ENCODE measurements around the gene STRA8.
A peak's percentile ranks its signal among the peaks of the same experiment; 100 is the strongest.

Gene STRA8

DNA sequence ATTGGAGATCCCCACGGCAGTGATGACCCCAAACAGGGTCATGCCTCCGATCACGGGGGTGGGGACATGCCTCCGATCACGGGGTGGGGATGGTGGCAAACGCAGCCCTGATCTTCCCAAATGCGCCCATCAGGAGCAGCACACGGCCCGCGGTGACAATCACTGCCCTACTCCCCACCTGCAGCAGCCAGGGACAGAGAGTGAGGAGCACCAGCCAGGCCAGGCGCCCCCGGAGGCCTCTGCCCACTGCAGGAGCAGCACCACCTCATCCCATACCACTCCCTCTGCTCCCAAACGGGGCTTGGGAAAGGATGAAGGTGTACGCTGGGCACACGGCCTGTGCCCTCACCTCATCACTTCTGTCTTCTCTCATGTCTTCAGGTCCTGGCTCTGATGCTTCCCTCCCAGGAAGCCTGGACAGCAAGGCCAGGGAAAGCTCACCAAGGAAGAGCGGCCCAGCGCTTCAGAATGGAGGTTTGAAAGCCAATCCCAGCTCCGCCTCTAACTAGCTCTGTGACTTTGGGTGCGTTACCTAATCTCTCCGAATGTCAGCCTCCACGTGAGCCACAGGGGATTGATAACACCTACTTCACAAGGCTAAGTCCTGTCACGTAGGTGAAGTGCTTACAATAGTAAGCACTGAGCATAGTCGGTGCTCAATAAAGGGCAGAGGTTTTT, 37.1 kb downstream of the STRA8 start:
- DNase-seq, result no peak

DNA sequence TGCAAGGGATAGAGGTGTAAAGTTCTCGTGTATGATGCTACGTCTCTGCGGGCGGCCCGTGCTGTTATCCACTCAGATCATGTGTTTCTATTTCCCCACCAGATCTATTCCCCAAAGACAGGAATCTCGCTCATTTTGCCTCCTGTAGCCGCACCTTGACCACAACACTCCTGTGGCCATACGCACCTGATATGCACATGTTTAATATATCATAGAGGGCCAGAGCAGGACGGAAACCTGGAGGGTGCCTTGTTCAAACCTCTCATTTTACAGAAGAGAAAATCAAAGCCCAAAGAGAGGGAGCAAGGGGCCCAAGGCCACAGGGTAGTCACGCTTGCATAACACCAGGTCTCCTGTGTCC, 37.6 kb downstream of the STRA8 start:
- DNase-seq, result no peak

DNA sequence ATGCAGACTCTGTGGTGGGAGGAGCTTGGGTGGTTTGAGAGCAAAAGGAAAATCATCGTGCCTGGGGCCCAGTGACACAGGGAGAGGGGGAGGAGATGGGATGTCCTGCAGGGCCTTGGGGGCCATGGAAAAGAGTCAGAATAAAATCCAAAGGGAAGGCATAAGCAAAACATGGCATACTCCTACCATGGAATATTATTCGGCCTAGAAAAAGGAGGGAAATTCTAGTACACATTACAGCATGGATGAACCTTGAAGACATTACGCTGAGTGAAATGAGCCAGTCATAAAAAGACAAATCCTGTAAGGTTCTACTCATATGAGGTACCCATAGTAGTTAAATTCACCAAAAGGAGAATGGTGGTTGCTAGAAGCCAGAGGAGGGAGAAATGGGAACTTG, 38.7 kb downstream of the STRA8 start:
- DNase-seq, result no peak

DNA sequence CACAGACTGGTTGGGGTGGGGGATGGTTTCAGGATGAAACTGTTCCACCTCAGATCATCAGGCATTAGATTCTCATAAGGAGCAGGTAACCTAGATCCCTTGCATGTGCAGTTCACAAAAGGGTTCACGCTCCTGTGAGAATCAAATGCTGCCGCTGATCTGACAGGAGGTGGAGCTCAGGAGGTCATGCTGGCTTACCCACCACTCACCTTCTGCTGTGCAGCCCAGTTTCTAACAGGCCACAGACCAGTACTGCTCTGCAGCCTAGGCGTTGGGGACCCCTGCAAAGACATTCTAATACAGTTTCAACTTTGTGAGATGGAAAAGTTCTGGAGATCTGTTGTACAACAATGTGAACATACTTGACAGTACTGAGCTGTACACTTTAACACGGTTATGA, 39.9 kb downstream of the STRA8 start:
- DNase-seq, result no peak

DNA sequence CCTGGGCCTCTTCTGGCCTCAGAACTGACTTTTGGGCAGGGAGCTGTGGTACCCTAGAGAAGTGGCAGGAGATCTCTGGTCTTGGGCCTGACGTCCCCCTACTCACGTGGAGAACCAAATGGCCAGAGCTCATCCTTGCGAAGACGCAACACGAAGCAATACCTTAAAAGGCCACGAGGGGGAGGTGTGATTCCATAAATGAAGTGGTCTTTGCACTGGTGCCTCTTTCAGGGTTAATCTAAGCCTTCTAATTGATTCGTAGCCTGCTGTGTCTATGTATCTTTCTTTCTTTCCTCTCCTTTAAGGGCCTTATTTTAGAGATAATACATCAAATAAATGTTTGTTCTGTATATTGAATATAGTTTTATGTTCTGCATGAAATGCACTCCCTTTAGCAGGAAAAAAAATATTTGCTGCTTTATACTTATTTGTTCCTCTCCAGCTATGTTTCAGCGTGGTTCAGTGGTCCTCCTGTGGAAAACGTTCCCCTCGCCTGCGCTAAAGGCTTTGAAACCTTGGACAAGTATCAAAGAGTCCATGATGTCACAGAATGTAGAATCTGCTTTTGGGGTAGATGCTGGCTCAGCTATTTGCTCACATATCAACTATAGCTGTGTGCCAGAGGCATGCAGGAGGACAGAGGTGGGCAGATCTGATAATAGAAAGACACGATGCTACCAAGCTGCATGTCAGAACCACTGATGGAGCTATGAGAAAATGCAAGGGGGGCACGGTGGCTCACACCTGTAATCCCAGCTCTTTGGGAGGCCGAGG, 41.0 kb downstream of the STRA8 start:
- DNase-seq, result peak; percentile 79 to 82

DNA sequence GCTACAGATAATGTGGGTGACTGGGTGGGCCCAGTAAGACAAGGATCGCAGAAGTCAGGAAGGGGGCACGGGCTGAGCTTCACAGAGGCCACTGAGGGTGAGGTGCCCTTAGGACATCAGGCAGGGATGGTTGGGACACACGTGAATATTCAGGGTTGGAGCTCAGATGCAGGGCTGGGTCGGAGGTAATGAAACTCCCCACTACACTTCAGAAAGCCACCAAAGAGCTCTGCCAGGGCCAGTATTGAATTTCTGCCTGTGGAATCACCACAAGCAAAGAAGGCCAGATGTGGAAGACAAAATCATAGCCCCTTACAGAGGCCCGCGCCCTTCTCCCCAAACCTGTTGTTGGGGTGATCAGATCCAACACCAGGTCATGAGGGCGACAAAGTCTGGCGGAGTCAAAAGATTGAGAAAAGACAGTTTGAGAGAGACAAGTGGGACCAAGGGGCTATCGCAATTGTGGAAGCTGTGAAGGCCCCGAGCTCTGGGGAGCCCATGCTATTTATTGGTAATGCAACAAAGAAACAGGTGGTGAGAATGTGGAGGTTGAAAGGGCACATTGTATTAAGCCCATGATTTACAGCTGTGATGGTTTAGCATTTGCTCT, 42.4 kb downstream of the STRA8 start:
- DNase-seq, result no peak

DNA sequence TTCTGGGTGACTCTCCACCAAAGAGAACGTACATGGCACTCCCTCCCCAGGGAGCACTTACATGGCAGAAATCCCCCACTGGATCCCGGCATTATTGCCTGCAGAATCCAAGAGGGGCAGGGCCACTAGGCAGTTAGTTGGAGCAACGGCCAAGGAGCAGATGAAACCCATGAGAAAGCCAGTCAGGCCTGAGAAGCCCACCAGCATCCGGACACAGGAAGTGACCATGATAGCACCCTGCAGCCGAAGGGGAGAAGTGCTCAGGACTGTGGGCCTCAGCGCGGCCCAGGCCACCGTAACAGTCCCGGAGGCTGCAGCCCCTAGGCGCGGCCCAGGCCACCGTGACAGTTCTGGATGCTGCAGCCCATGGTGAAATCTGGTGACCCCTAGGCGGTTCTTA, 43.5 kb downstream of the STRA8 start:
- DNase-seq, result no peak

DNA sequence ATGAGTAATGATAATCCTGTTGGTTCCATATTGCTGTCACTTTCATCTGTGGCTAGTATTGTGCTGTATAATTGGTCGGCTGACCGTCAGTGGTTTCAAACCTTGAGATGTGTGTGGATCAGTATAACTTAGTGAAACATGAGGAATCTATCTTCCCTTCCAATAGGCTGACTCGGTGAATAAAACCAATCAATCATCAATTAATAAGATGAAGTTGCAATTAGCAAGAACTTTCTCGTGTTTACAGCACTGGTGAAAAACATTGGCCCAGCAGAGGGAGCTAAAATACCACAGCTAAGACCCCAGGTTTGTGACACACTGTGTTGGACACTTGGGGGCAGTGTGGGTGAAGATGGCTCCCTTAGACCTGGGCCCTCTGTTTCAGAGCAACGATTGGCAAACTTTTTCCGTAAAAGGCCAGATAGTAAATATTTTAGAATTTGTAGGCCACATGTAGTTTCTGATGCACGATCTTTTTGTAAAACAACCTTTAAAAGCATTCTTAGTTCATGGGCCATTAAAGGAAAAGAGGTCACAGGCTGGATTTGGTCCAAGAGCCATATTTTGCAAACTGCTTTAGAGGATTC, 47.8 kb downstream of the STRA8 start:
- DNase-seq, result peak; percentile 79 to 86

DNA sequence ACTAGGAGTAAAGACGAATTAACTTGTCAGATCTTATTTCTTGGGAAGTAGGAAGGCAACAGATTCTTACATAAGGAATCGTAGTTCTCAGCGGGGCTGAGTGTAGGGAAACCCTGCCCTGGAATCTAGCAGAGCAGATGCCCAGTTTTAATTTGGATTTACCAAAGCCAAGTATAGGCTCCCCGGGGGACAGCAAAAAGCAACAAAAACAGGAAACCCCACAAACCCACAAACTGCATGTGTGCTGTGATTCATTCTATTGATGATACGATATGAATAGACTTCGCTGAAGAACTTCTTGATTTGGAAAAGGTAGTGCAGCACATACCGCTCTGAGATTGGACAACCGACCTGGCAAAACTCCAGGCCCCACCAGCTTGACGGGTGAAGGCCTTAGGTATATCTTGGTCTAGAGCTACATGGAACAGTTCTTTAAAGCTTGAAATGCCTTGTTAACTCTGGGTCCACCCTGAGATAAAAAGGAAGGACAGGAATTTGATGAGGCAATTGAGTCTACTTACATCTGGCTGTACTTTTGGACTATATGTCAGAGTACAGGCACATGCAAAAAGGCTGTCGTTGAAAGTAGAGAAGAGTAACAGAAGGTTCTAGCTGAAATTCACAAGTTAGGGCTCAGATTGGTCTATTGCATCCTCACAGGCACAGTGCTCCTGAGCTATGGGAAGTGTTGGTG, 49.1 kb downstream of the STRA8 start:
- no peak for DNase-seq

DNA sequence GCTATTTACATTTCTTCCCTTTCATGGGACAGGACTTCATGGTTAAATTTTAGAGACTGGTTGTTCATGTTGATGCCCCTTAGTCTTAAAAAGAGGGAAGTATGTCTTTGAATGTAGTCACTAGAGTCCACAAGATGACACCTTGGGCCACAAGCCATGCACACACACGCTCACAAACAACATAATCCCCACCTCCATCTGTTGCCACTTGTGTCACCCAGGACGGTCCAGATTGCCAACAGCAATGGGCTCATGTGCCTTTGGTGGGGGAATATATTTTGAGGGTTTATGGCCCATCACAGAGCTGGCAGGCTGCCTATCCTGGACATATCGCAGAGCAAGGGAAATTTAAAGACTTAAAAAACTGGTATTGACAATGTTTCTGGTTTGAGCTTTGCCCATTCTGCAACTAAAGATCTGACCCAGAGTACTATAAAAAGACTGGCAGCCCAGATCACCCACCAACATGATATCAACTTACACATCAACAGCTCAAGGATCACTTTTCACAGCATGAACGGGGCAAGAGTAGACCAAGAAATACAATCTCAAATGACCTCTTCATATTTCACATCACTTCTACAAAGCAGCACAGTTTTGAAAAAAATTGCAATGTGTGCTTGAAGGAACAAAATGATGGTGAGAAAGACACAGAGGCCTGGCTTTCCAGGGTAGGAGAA, 50.5 kb downstream of the STRA8 start:
- DNase-seq, result no peak

DNA sequence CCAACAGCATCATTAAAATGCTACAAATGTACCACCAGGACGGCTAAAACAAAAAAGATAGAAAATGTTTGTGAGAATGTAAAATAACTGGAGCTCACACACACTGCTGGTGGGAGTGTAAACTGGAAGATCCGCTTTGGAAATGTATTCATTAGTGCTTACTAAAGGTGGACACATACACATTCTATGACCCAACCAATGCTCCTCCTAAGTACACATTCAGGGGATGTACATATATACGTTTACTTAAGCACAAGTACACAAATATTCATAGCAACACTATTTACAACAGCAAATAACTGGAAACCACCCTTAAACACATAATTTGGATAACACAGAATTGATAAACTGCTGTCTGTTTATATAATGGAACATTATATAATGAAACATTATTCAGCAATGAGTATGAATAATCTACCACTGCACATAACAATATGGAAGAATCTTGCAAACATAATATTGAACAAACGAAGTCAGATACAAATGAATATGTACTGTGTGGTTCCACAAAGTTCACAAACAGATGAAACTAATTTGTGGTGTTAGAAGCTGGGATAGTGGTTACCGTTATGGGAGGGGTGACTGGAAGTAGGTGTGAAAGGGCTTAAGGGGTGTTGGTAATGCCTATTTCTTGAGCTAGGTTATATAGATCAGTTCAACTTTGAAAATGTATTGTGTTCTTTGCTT, 52.1 kb downstream of the STRA8 start:
- DNase-seq, result no peak

DNA sequence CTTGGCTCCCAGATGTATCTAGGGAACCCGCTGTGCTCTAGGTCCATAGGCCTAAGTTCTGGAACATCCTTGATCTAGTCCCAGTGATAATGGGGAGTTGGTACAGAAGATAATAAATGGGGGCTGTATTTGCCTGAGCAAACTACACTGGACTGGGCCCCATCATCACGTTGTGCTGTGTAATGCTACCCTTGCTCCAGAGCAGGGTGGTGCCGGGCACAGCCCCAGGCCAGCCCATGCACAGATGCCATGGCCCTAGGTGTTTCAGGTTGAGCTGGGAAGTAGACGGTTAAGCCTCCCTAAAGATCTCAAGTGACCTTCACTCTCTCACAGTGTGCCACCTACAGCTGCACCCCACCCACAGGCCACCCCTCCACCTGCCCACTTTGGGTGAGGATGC, 53.2 kb downstream of the STRA8 start:
- no peak for DNase-seq

DNA sequence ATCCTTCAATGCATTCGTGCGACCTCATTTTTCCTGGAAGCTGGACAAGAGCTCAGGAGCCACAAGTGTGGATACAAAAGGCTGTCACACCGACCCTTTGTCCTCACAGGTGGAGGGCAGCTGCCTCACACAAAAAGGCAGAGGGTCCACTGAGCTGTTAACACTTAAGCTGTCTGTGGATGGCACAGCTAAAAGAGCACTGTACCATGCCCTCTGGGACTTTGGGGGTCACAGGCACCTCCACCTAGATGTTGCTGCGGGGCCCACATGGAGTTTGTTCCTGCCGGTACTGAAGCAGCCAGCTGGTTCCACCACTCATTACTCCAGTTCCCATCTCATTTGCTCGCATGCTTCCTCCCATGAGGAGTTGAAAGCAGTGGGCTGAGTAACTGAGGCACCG, 57.0 kb downstream of the STRA8 start:
- DNase-seq, result no peak

DNA sequence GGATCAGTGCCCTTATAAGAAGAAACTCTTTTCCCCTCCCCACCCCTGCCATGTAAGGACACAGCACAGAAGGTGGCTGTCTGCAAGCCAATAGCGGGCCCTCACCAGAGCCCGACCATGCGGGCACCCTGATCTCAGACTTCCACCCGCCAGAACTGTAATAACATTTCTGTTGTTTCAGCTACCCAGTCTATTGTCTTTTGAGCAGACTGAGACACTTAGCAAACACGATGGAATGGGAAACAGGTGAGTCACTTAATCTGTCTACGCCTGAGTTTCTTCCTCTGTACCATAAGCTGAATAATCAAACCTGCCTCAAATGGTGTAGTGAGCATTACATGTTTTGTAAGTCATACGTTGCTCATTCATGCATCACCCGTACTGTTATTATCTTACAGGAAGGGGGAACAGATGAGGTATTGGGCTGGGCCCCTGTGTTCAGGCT, 58.2 kb downstream of the STRA8 start:
- no peak for DNase-seq

DNA sequence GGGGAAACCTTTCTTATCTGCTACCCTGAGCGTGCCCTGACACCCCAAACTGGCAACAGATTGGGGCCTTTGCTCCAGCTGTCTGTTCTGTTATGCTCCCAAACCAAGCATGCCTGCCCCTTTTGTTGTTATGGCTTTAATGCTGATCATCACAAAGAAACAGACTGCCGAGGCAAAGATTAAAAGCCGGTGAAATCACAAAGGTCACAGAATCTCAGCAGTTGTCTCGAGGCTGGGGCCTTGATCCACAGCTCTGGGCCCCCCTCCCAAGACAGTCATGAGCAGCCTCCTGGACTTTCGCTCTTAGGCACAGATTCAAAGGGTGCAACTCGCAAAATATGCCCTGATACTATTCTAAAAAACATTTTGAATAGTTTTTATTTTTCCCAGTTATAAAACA, 65.6 kb downstream of the STRA8 start:
- DNase-seq, result no peak

DNA sequence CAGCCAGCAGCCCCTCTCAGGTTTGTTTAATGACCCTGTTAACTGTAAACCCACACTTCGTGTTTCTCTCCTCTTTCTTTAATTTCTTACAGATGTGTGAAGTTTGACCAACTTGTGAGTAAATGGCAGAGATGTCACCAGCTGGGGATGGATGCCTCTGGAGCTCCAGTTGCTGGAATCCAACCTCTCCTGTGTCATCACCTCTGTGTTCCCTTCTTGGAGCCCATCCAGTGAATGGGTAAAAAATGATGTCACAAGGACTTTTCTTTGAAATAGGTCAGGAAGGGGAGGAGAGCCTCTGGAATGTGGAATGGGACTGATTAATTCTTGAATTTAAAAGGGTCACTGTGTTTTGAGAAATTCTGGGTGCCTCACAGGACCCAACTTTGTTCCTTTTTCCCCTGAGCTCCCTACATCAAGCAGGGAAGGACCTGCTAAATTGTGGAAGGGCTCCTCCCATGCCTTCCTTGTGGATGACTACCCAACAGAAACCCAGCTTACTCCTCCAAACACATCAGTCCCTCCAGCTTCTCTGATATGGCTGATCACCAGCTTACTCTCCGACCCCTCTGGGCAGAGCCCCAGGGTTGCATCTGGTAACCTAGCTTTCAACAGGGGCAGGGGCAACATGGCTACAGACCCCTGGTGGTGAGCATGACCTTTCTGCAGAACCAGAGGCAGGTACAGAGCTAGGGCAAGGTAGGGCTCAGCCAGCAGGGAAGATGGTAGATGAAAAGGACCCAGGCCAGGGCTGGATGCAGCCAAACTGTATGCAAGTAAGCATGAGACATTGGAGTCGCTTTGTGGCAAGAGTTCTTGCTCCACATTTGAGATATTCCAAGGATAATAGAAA, 67.5 kb downstream of the STRA8 start:
- no peak for DNase-seq

All from inflammatory macrophage (primary cell).